ENCODE data around the gene ALDOA.

The ALDOA gene

GRCh38 chr16:30092373-30093010 lies 26.9 kb downstream of the ALDOA start:
- H3K4me3 ChIP-seq (ENCODE audit: low read depth, low read length) = peak overlapping the region; percentile 18; the same call in 1 of the 2 replicates
- TF ChIP-seq CTCF (IDR thresholded peaks at IDR 0.05; ENCODE audit: low read depth, low read length) = peak; percentile 28

GRCh38 chr16:30094541-30095165 lies 29.1 kb downstream of the ALDOA start:
- H3K4me3 ChIP-seq (ENCODE audit: low read depth, low read length) = no peak overlapping the region

GRCh38 chr16:30095166-30096078 lies 29.9 kb downstream of the ALDOA start:
- no peak for TF ChIP-seq CTCF (IDR thresholded peaks at IDR 0.05; ENCODE audit: low read depth, low read length)

More at GRCh38 chr16:30094541-30095165, 29.1 kb downstream of the ALDOA start:
- no peak for TF ChIP-seq CTCF (IDR thresholded peaks at IDR 0.05; ENCODE audit: low read depth, low read length)

GRCh38 chr16:30096105-30096861 lies 30.7 kb downstream of the ALDOA start, which contains the start of gene YPEL3:
Gene YPEL3, minus strand, starts transcription at chr16:30096213. Its CDS starts 731 bp downstream, at chr16:30095482.
- H3K4me3 ChIP-seq (ENCODE audit: low read depth, low read length) = peak within 1 kb of the TSS; percentile 59
- no peak for TF ChIP-seq CTCF (IDR thresholded peaks at IDR 0.05; ENCODE audit: low read depth, low read length)

More at GRCh38 chr16:30095166-30096078, 29.9 kb downstream of the ALDOA start:
- peak overlapping the region; percentile 59 for H3K4me3 ChIP-seq (ENCODE audit: low read depth, low read length)

GRCh38 chr16:30096862-30097563 lies 31.5 kb downstream of the ALDOA start:
- no peak for TF ChIP-seq CTCF (IDR thresholded peaks at IDR 0.05; ENCODE audit: low read depth, low read length)
- no peak overlapping the region for H3K4me3 ChIP-seq (ENCODE audit: low read depth, low read length)

GRCh38 chr16:30104090-30104489 lies 38.5 kb downstream of the ALDOA start:
- no peak for TF ChIP-seq CTCF (IDR thresholded peaks at IDR 0.05; ENCODE audit: low read depth, low read length)
- no peak overlapping the region for H3K4me3 ChIP-seq (ENCODE audit: low read depth, low read length)
